Body of pancreas (tissue), 4 donors: ENCODE data around the gene HPSE2.

Experiments used
- POLR2A ChIP-seq, 3 donors: fragments of 450-650 bp; IDR thresholded peaks; one replicate each; pipeline ENCODE4 v1.6.1; 2016; ENCODE audit warnings: antibody characterized with exemption in 3 of 3, mild to moderate bottlenecking in 2 of 3
- TF ChIP-seq, protein P1 (sequence below), 7 experiments: fragments of 450-650 bp in 4 of 7; fragments of 200-600 bp in 3 of 7; sonication (generic) in 3 of 7; IDR thresholded peaks; one replicate each; pipeline ENCODE4 v1.5.1; 2016 to 2019; ENCODE audit warnings: antibody characterized with exemption in 7 of 7

- TF ChIP-seq, protein P1, sequence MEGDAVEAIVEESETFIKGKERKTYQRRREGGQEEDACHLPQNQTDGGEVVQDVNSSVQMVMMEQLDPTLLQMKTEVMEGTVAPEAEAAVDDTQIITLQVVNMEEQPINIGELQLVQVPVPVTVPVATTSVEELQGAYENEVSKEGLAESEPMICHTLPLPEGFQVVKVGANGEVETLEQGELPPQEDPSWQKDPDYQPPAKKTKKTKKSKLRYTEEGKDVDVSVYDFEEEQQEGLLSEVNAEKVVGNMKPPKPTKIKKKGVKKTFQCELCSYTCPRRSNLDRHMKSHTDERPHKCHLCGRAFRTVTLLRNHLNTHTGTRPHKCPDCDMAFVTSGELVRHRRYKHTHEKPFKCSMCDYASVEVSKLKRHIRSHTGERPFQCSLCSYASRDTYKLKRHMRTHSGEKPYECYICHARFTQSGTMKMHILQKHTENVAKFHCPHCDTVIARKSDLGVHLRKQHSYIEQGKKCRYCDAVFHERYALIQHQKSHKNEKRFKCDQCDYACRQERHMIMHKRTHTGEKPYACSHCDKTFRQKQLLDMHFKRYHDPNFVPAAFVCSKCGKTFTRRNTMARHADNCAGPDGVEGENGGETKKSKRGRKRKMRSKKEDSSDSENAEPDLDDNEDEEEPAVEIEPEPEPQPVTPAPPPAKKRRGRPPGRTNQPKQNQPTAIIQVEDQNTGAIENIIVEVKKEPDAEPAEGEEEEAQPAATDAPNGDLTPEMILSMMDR (IDR thresholded peaks at IDR 0.05), result no peak
- no peak for TF ChIP-seq POLR2A (IDR thresholded peaks at IDR 0.05)
Observed at GRCh38 chr10:99233000-99233688, 2.5 kb downstream of the HPSE2 start.
